Neural crest cell (in vitro differentiated cells): ENCODE data around the gene TINCR. TPM values are rescaled to one million over a fixed set of nuclear protein-coding genes. Genes with fewer than 3 reads are reported as not detected.

Experiments
- DNase-seq: peaks from one replicate; pipeline ENCODE4 v3.0.0; 2021; ENCODE audit warnings: low read depth, mixed read lengths, low spot score
- H3K27ac Mint-ChIP-seq: one replicate; pipeline ENCODE4 v1.8.0; 2021; ENCODE audit warnings: mild to moderate bottlenecking, mixed read lengths; ENCODE audit not compliant: unreplicated experiment
- H3K27me3 Mint-ChIP-seq: 2 replicates; pipeline ENCODE4 v1.8.0; 2021; ENCODE audit warnings: low read depth, mild to moderate bottlenecking, mixed read lengths
- H3K36me3 Mint-ChIP-seq: 2 replicates; pipeline ENCODE4 v1.8.0; 2021; ENCODE audit warnings: low read depth, mild to moderate bottlenecking, mixed read lengths
- H3K4me1 Mint-ChIP-seq: 2 replicates; pipeline ENCODE4 v1.8.0; 2021; ENCODE audit warnings: mixed read lengths
- H3K4me3 Mint-ChIP-seq: one replicate; pipeline ENCODE4 v1.8.0; 2021; ENCODE audit warnings: mild to moderate bottlenecking, mixed read lengths
- H3K9me3 Mint-ChIP-seq: 2 replicates; pipeline ENCODE4 v1.8.0; 2021; ENCODE audit warnings: mixed read lengths
- total RNA-seq: library from RNA; stranded (reverse); gene quantifications from 2 replicates; pipeline ENCODE4 v1.2.1, GENCODE V29; 2021
- TF ChIP-seq, protein P1 (sequence below): fragments of 200-600 bp; sonication (generic); conservative IDR thresholded peaks from 2 replicates; pipeline ENCODE4 v1.5.0; 2021; ENCODE audit warnings: antibody characterized with exemption, mild to moderate bottlenecking

The TINCR gene
- total RNA-seq, 1 donor from 2014 or later: 0.37 TPM

DNA sequence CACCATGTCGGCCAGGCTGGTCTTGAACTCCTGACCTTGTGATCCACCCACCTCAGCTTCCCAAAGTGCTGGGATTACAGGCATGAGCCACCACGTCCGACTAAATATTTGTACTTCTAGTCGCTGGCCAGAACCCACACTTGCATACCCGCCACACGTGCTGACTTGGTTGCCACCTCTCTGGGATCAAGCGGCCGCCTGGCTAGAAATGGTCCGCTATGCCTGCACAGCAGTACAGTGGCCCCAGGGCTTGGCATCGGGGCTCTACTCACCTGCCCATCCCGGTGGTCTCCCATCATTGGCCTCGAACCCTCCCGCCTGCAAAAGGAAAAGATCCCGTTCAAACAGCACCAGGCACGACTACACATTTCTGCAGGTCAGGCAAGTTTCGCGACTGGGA is 23.7 kb upstream of the TINCR start:
- Mint-ChIP-seq H3K4me3 (no peak overlapping the region), H3K36me3 (peaks cover 14% of the 10 kb centered on the region), H3K27me3 (no peaks in the 10 kb centered on the region), H3K27ac (no peak overlapping the region), H3K9me3 (no peaks in the 10 kb centered on the region), H3K4me1 (peaks cover 3% of the 10 kb centered on the region)
- TF ChIP-seq, protein P1, sequence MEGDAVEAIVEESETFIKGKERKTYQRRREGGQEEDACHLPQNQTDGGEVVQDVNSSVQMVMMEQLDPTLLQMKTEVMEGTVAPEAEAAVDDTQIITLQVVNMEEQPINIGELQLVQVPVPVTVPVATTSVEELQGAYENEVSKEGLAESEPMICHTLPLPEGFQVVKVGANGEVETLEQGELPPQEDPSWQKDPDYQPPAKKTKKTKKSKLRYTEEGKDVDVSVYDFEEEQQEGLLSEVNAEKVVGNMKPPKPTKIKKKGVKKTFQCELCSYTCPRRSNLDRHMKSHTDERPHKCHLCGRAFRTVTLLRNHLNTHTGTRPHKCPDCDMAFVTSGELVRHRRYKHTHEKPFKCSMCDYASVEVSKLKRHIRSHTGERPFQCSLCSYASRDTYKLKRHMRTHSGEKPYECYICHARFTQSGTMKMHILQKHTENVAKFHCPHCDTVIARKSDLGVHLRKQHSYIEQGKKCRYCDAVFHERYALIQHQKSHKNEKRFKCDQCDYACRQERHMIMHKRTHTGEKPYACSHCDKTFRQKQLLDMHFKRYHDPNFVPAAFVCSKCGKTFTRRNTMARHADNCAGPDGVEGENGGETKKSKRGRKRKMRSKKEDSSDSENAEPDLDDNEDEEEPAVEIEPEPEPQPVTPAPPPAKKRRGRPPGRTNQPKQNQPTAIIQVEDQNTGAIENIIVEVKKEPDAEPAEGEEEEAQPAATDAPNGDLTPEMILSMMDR: no peak
- DNase-seq: no peak

DNA sequence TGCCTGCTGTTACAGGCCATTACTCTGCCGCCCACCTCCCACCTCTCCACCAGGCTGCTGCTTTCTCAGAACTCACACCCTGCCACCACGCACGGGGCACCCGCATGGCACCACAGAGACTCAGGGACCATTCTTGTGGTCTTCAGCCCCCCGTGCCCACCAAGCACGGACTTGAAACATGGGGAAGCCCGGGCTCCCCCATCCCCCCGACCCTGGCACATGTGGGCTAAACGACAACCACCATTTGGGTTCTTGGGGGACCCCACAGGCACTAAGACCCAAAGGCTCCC is 23.1 kb upstream of the TINCR start:
- Mint-ChIP-seq H3K4me3 (no peak overlapping the region), H3K27me3 (no peaks in the 10 kb centered on the region), H3K4me1 (peaks cover 5% of the 10 kb centered on the region), H3K27ac (no peak overlapping the region), H3K36me3 (peaks cover 14% of the 10 kb centered on the region), H3K9me3 (no peaks in the 10 kb centered on the region)
- no peak for DNase-seq
- TF ChIP-seq, protein P1: no peak

DNA sequence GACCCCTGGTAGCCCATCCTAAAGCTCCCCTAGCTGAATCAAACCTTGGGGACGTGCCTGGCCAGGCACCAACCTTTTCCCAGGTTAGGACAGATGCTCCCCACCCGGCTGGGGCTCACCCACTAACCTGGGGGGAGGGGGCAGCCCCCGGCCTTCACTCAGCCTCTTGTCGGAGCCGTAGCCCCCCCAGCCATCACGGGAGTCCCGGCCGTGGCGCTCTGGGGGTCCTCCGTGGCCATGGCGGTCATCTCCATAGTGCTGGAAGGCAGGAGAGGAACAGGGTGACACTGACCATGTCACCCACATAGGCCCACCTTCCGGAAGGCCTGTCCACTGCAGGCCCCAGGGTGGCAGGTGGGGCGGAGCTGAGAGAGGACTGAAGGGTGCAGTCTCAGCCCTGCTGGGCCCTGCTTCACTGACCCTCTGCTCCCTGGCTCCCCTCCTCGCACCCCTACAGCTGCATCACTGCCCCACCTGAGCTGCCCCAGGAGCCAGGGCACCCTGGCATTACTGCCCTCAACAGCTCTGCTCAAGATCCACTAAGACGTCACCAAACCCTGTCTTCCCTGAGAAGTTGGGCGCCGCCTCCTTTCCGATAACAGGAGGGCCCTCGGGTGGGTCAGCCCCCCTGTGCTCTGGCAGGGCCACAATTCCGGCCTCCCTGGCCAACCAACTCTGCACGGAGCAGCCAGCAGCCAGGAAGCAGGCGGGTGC is 22.6 kb upstream of the TINCR start:
- TF ChIP-seq, protein P1: no peak

DNA sequence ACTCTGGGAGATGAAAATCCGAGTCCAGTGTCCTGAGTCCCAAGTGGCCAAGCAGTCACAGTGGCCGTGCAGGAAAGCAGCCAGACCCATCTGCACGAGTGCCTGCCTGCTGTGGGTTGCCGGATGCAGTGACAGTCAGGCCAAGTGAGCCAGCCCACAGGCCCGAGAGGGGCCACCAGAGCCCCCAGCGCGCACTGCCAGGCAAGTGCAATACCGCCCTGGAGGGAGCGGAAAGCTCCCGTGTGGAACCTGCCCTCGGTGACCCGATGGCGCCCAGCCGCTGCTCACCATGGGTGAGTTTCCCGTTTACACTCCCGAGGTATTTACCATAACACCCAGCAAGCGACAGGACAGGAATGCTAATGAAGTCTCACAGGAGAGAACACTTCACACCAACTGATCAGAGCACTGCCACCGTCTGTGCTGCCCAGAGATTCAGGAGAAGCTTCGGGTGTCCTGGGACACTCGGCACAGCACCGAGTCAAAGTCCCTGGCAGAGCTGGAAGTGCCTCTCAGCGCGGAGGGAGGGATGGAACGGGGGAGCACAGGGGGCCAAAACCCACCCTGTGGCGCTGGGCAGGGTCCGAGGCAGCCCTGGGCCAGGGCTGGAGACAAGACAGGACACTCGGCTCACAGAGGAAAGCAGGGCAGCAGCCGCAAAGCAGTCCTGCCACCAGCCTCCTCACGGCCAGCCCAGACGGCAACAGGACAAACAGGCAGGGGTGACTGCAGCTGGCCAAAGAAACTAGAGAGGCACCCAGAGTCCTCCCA is 21.3 kb upstream of the TINCR start:
- no peak for DNase-seq
- H3K4me1 Mint-ChIP-seq: peaks cover 9% of the 10 kb centered on the region
- H3K4me3 Mint-ChIP-seq: no peak overlapping the region
- H3K36me3 Mint-ChIP-seq: peaks cover 11% of the 10 kb centered on the region
- TF ChIP-seq, protein P1: no peak
- H3K9me3 Mint-ChIP-seq: no peaks in the 10 kb centered on the region
- H3K27me3 Mint-ChIP-seq: no peaks in the 10 kb centered on the region
- H3K27ac Mint-ChIP-seq: peak overlapping the region; percentile 19

More for the DNA sequence above, 22.6 kb upstream of the TINCR start:
- Mint-ChIP-seq H3K4me1 (peaks cover 9% of the 10 kb centered on the region), H3K9me3 (no peaks in the 10 kb centered on the region), H3K27me3 (no peaks in the 10 kb centered on the region), H3K36me3 (peaks cover 11% of the 10 kb centered on the region), H3K4me3 (no peak overlapping the region), H3K27ac (no peak overlapping the region)
- DNase-seq: no peak

DNA sequence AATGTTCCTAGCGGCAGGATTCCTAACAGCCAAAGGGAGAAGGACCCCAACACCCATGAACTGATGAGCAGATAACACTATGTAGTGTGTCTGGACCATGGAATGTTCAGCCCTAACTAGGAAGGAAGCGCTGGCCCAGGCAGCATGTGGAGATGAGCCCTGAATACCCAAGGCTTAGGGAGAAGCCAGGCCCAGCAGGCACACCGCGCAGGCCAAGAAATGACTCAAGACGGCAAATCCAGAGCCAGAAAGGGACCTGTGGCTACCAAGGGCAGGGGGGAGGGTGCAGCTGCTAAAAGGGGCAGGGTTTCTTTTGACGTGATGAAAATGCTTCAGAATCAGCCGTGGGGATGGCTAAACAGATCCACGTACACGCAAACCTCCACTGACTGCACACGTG is 20.7 kb upstream of the TINCR start:
- Mint-ChIP-seq H3K36me3 (peaks cover 9% of the 10 kb centered on the region), H3K27ac (no peak overlapping the region), H3K27me3 (no peaks in the 10 kb centered on the region), H3K4me1 (peaks cover 9% of the 10 kb centered on the region), H3K9me3 (no peaks in the 10 kb centered on the region), H3K4me3 (no peak overlapping the region)
- TF ChIP-seq, protein P1: no peak
- no peak for DNase-seq
